CD4-positive, alpha-beta T cell treated with Interferon alpha-2 for 1 hour (primary cell): Measurements from ENCODE around the gene ADARB2.

ENCODE experiments used
- DNase-seq, 2 donors: peaks; one replicate each; pipeline ENCODE4 v3.0.0-alpha.2; 2020 to 2022

ADARB2 gene

DNA sequence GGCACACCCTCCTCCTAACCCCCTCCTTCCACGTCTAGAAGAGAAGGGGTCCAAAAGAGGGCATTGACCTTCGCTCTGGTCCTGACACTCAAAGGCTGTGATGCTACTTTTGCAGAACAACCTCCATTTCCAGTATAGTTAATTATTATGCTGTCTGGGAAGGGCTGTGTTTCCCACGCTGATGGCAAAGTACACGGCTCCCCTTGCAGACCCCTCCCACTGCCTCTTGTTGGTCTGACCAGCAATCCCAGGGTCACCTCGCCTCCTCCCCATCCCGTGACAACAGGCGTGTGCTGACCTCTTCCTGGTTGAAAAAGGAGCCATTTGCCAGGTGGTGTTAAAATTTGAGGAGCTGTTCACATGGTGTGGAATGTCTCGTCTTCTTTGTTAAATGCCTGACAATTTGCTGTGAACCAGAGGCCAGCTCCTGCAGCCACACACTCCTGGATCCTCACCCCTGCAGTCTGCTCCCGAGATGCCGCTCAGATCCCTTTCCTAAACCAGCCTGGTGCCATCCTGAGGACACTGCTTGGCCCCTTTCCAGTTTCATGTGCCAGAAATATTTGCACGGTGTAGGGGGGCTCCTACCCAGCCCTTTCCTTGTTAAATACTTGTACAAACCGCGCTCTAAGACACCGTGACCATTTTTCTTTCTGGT lies 359.5 kb downstream of the ADARB2 start:
- DNase-seq = no peak

GRCh38 chr10:1377231-1377630 lies 360.1 kb downstream of the ADARB2 start:
- no peak for DNase-seq

DNA sequence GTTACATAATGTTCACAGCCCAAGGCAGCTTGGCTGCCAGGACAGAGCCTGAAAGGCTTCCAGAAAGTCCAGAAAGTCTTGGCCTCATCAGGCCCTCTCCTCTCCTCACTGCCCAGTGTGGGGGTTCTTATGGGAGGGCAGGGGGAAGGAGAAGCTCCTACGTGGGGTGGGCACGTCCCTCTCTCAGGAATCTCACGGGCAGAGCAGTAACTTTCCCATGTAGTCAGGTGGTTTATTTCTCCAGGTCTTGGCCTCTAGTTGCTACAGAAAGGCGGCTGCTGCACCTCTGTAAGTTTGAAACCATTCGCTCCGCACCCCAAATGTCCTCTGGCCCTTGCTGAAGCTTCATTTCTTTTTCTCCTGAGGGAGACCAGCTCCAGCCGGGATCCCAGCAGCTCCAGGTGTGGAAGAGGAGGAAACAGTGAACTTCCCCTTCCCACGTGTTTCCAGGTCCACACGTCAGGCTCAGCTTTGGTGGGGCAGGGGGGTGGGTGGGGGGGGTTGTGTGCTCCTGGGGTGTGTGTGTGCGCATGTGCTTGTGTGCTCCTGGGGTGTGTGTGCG lies 360.9 kb downstream of the ADARB2 start:
- DNase-seq = no peak

- DNase-seq = no peak
Observed at GRCh38 chr10:1375346-1376170, 361.8 kb downstream of the ADARB2 start.

- no peak for DNase-seq
Observed at GRCh38 chr10:1374511-1375345, 362.6 kb downstream of the ADARB2 start.

- DNase-seq = no peak
Observed at GRCh38 chr10:1373287-1373686, 364.0 kb downstream of the ADARB2 start.

- no peak for DNase-seq
Observed at GRCh38 chr10:1372212-1372611, 365.1 kb downstream of the ADARB2 start.

- DNase-seq = no peak
Observed at GRCh38 chr10:1370298-1370697, 367.0 kb downstream of the ADARB2 start.

- DNase-seq = no peak
Observed at GRCh38 chr10:1369665-1370064, 367.7 kb downstream of the ADARB2 start.

DNA sequence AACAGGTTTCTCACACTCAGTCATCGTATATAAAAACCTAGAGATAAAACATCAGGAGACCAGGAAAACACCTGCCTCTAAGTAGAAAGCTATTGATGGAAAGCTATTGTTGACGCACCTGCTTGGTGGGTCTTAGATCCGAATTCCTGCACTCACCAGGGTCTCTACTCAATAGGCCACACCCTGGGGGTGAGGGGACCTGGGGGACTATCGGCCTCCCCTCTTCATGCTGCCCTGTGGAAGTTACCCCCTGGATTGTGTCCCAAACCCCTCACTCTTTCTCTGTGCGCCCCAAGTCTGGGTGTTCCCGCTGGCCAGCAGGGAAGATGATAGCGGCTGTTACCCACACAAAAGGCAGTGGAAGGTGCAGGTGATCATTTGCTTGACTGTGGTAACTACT lies 368.1 kb downstream of the ADARB2 start:
- DNase-seq = no peak

DNA sequence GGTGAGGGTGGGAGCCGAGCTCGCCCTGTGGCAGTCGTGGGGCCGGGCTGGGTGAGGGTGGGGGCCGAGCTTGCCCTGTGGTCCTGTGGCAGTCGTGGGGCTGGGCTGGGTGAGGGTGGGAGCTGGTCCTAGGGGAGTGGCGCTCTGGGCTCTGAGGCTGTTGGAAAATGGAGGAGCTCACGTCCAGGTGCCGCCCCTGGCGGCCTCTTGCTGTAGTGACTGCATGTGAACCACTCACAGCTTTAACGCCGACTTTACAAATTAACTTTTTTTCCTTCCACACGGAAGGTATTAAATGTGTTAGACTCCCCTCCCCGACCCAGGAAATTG lies 368.5 kb downstream of the ADARB2 start:
- peak in 1 of 2 donors; percentile 11 for DNase-seq

- DNase-seq = no peak
Observed at GRCh38 chr10:1367938-1368841, 369.1 kb downstream of the ADARB2 start.

DNA sequence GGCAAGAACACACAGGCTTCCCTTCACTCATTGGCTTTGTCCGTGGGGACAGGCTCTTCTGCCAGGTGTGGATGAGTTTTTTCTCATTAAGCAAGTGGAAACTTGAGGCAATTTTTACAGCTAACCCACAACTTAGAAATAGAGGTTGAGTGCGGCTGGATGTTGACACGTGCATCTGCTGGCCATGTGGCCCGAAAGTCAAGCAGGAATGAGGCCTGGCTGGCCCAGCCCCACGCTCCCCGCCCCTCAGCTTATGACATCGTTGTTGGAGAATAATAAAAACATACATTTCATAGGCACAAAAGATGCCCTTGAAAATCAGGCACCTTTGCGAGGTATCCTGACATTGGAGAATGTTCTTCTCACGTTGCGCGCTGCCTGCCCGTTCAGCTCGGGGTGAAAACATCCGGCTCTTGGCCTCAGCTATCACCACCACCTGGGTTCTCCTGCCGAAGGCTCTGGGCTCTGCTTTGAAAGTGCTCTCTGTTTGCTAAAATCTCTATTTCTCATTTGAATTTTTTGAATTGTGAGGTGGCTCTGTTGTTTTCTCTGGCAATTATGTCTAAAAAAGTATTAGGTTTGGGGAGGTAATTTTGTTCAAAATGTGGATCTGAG lies 370.4 kb downstream of the ADARB2 start:
- DNase-seq = no peak

- DNase-seq = no peak
Observed at GRCh38 chr10:1366322-1366691, 371.0 kb downstream of the ADARB2 start.

DNA sequence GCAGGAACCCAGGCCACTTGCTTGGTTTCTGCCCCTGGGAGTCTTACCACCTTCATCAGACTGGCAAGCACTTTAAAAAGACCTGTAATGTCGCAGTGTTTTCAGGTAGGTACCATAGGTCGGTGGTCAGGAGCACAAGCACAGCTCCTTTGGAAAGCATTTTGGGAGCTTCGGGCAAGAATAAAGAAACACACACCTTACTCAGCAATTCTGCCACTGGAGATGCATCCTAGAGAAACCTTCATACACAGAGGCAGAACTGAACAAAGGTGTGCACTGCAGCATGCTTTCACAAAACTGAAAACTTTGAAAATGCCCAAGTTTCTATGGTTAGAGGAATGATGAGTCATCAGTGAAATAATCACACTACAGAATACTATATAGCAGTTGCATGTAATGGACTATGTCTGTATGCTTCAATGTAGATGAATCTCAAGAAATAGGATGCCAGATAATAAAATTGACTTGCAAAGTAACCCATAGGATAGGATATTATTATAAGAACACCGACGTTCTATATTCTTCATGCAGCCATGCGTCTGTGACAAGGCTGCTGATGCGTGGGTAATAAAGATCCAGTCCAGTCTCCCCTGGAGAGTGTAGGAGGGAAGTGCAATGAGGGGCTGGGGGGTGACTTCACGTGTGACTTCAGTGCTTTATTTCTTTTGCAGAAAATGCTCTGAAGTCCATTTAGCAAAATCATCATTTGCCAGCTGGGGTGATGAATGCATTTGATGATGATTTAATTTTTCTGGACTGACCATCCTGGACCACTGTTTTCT lies 371.6 kb downstream of the ADARB2 start:
- DNase-seq = no peak

DNA sequence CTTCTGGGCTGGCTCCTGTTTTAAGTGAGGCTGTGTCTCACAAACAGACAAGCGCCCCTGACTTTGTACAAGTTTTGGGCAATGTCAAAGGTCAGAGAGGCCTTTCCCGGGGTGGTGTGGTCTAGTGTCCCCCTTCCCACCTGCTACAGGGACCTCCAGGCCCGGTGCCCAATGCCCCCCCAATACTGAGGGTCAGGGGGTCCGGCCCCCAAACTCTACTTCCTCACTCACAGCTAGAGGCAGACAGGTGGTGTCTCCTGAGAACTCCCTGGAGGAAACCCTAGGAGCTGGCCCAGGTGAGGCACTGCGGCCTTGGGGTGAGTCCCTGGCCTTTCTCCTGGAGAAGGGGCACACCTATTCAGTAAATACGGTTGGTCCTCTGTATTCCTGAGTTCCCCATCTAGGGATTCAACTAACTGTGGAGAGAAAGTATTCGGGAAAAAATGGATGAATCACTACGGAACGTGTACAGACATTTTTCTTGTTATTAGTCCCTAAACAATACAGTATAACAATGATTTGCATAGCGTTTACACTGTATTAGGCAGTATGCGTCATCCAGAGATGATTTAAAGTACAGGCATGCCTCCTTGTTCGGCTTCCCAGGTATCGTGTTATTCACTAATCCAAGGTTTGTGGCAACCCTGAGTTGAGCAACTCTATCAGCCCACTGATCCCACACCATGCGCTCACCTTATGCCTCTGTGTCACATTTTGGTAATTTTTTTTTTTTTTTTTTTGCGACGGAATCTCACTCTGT lies 373.0 kb downstream of the ADARB2 start:
- no peak for DNase-seq

- DNase-seq = no peak
Observed at GRCh38 chr10:1363446-1364121, 373.7 kb downstream of the ADARB2 start.

DNA sequence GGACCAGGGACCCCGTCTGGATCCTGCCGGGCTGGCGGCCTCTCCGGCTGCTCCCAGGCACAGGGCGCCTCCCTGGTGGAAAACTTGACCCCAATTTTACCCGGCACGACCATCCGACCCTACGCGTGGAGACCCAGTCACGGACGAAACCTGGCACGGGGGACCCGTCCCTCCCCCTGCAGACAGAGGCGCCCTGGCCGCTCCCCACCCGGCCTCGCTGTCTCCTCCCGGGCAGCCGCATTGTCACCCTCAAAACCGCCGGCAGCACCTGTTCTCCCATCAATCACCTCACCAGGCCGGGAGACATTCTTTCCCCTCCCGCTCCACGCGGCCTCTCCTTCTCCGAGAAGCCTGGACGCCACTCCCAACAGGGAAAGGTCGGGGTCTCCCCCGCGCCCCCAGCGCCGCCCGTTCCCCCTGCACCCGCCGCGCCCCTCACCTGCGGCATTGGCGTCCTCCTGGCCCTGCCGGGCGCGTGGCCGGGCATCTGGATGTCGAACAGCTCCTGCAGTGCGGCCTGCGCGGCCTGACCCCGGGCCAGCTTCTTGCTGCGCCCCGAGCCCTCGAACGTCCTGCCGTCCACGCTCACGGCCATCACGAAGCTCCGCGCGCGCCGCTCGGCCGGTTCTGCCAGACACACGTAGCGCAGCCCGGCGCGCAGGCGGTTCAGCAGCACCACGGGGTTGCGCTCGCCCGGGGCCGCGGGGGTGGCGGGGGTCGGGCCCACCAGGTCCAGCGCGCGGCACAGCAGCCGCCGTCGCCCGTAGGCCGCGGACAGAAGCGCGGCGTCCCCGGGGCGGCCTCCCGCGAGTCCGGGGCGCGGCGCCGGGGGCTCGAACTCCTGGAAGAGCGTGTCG lies 374.5 kb downstream of the ADARB2 start:
- DNase-seq = no peak
